ENCODE measurements around the gene CNN2. TPM values are rescaled to one million over a fixed set of nuclear protein-coding genes. Genes with fewer than 3 reads are reported as not detected.

The CNN2 gene
- total and polyA plus RNA-seq, 2 of the 13 experiments (the other 11 are each of a cell fraction or from before 2014, with no cell fraction given) = 63.6 to 70.0 TPM

- no peak overlapping the region for H3K4me2 ChIP-seq (ENCODE audit: low read depth, low read length)
- TF ChIP-seq ZNF296 (CRISPR knock-in tag; conservative IDR thresholded peaks at IDR 0.05) = no peak
- TF ChIP-seq ZSCAN20 (CRISPR knock-in tag; IDR thresholded peaks at IDR 0.05; ENCODE audit: borderline replicate concordance) = no peak
- TF ChIP-seq CTCF (CRISPR knock-in tag; IDR thresholded peaks at IDR 0.05) = peak; percentile 52
- TF ChIP-seq MYC (CRISPR knock-in tag; IDR thresholded peaks at IDR 0.05; ENCODE audit: borderline replicate concordance) = no peak
- peak; percentile 55 for TF ChIP-seq STAG1 (CRISPR knock-in tag; IDR thresholded peaks at IDR 0.05)
- TF ChIP-seq HNRNPUL1 (IDR thresholded peaks at IDR 0.05; ENCODE audit: low read depth, low read length) = no peak
- no peak for TF ChIP-seq RXRA (CRISPR knock-in tag; IDR thresholded peaks at IDR 0.05)
- no peak for TF ChIP-seq ZNF430 (CRISPR knock-in tag; IDR thresholded peaks at IDR 0.05)
- ATAC-seq (peak; percentile 27; the same call in 2 of the 3 replicates), FAIRE-seq (no peak), DNase-seq (ENCODE audit: low spot score) (no peak)
- no peaks in the 10 kb centered on the region for H3K79me2 ChIP-seq (ENCODE audit: insufficient read depth, low read length)
- intact Hi-C loops (cut with micrococcal nuclease; ENCODE audit: unreplicated experiment) = loop anchor here (10.0 kb wide), 1 partner anchor 47 kb away; the partner anchor contains the start of gene GPX4
- no peaks in the 10 kb centered on the region; a peak in 1 of 5 replicates for H3K27me3 ChIP-seq (ENCODE audit: control insufficient read depth in 1 of 2, insufficient read depth in 2 of 2, low read length in 2 of 2)
- ChIA-PET CTCF (ENCODE audit: low intra/inter-chr PET ratio, low total read pairs) (no interaction called here), POLR2A (no interaction called here)
- H3K27ac ChIP-seq (ENCODE audit: extremely low read length, insufficient read depth, low read length) = no peak overlapping the region
- H3K9me3 ChIP-seq (ENCODE audit: low read length) = no peaks in the 10 kb centered on the region
- H3K36me3 ChIP-seq (replicated peaks in 1 of 2; ENCODE audit: control insufficient read depth in 1 of 2, insufficient read depth in 2 of 2, low read length in 2 of 2) = peaks cover 12 to 37% of the 10 kb centered on the region in 2 experiments; a peak in 4 of 5 replicates
- no peak overlapping the region for H2AFZ ChIP-seq (ENCODE audit: low read length)
- 92% methylated on average over 2 of the region's 3 CpGs for WGBS (ENCODE audit: low lambda C conversion rate)
- H3K4me1 ChIP-seq (ENCODE audit: insufficient read depth, low read length) = no peaks in the 10 kb centered on the region
- BruUV-seq (replicated peaks) = no TSS peak
- in situ Hi-C loops (cut with HindIII; ENCODE audit: extremely low pct_ligation_motif_present, low pct_unique_long_range_greater_than_20kb) = no loop called here
- H4K20me1 ChIP-seq (ENCODE audit: insufficient read depth, low read length) = no peaks in the 10 kb centered on the region
- H3K9ac ChIP-seq (ENCODE audit: insufficient read depth, low read depth, low read length) = no peak overlapping the region
- H3K4me3 ChIP-seq (replicated peaks in 1 of 3; ENCODE audit: insufficient read depth in 1 of 3, low read depth in 2 of 3, low read length in 3 of 3) = no peak overlapping the region
Observed at GRCh38 chr19:1057176-1057855, 30.9 kb downstream of the CNN2 start.

All from HepG2 (cell line).